ENCODE data around the gene IL20RA.

Gene IL20RA

DNA sequence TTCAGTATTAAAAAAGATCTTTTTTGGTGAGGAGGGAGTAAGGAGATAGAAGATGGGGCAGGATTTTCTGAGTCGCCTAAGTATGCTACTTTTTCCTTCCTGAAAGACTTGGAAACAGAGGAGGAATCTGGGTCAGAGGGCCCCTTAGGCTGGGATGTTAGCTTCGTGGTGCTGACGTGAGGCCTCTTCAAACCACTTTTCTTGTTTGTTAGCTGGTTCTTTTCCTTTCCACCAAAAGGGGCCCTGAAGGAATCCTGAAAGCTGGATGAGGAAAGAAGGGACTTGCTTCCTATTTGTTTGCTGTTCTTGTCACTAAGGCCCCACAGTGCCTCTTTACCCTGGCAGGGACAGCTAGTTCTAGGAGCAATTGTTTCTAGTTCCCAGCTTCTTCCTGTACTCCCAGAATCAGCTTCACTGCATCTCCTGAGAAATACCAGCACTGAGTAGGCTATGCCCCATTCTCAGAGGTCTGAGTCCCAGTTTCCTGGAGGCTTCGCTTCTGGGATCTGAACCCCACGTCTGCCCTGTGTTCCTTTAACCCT, 2.2 kb upstream of the IL20RA start:
- no peak for DNase-seq (ENCODE audit: low read depth)

DNA sequence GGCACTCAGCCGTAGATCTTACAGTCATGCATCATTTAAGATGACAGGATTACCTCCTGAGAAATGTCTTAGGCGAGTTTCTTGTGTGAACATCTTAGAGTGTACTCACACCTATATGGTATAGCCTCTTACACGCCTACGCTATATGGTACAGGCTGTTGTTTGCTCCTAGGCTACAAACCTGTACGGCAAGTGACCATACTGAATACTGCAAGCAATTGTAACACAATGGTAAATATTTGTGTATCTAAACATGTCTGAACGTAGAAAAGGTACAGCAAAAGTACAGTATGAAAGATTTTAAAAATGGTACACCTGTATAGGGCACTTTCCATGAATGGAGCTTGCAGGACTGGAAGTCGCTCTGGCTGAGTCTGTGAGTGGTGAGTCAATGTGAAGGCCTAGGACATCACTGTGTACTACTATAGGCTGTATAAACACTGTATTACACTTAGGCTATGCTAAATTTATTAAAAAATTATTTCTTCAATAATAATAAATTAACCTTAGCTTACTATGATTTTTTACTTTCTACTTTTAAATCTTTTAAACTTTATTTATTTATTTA, 541 bp upstream of the IL20RA start:
- H3K4me3 ChIP-seq (ENCODE audit: low read depth, low read length), result no peak overlapping the region
- no peak for DNase-seq (ENCODE audit: low read depth)

More for the DNA sequence above, 2.2 kb upstream of the IL20RA start:
- no peak overlapping the region for H3K4me3 ChIP-seq (ENCODE audit: low read depth, low read length)

DNA sequence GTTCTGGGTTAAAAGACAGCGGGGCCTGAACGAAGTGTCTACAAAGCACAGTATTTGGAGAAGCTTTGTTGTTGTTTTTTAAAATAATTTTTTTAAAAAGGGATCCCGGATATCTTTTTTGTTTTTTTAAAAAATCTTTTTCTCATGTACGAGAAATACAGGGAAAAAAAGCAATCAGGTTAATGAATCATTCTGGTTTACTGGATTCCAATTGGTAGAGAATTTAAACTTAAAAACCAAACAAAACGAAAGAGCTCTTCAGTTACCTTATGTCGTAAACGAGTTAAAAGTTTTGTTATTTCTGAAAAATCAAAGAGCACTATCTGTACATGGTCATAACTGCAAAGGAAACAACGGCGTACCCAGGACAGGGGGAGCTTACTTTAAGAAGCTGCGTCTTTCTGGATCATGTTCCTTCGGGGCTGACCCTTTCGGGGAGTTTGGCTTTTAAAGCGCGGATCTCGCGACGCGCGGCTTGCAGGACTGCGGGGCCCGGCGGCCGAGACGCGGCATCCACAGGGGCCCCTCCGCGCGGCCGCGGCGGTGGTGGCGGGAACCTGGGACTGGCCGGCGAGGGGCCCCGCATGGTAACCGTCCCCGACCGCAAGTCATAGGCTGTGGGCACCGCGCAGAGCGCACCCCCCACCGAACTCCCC, 927 bp downstream of the IL20RA start:
- DNase-seq (ENCODE audit: low read depth), result no peak

GRCh38 chr6:137040393-137040792, 4.4 kb downstream of the IL20RA start:
- no peak overlapping the region for H3K4me3 ChIP-seq (ENCODE audit: low read depth, low read length)
- no peak for DNase-seq (ENCODE audit: low read depth)

More for the DNA sequence above, 927 bp downstream of the IL20RA start:
- H3K4me3 ChIP-seq (ENCODE audit: low read depth, low read length), result peak overlapping the region; percentile 83

- DNase-seq (ENCODE audit: low read depth), result no peak
- no peak overlapping the region for H3K4me3 ChIP-seq (ENCODE audit: low read depth, low read length)
These were observed 5.8 kb downstream of the IL20RA start for GRCh38 chr6:137039010-137039409.

GRCh38 chr6:137036566-137037300, 8.0 kb downstream of the IL20RA start:
- no peak overlapping the region for H3K4me3 ChIP-seq (ENCODE audit: low read depth, low read length)

DNA sequence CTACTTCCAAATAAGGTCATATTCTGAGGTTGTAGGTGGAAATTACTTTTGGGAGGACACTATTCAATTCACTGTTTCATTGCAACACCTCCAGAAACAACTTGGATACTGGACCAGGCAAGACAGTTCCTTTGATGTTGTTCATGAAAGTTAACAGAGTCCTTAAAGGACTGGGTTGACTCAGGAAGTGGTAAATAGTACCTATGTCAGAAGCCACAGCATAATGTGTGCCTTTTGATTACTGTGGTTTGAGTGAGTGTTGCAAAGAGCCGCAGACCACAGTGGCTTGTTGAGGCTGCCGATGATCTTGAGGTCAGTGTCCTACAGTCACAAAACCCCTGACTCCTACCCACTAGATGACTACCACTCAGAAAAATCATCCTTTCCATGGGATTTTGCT, 10.9 kb downstream of the IL20RA start:
- no peak overlapping the region for H3K4me3 ChIP-seq (ENCODE audit: low read depth, low read length)
- no peak for DNase-seq (ENCODE audit: low read depth)

More at GRCh38 chr6:137036566-137037300, 8.0 kb downstream of the IL20RA start:
- no peak for DNase-seq (ENCODE audit: low read depth)

DNA sequence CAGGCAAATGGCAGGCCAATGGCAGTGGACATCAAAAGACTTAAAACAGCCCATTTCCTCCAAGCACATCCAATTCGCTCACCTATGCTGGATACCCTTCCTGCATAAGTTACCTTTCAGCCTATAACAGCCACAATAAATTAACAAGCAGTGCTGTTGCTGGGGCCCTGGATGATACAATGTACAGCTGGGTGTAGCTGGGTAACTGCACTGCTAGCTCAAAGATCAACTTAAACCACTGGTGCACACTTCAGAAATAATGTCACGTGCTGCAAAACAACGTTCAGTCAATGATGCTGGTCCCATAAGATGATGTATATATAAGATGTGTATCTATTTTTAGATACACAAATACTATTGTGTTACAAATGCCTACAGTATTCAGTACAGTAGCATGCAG, 13.6 kb downstream of the IL20RA start:
- DNase-seq (ENCODE audit: low read depth), result no peak

DNA sequence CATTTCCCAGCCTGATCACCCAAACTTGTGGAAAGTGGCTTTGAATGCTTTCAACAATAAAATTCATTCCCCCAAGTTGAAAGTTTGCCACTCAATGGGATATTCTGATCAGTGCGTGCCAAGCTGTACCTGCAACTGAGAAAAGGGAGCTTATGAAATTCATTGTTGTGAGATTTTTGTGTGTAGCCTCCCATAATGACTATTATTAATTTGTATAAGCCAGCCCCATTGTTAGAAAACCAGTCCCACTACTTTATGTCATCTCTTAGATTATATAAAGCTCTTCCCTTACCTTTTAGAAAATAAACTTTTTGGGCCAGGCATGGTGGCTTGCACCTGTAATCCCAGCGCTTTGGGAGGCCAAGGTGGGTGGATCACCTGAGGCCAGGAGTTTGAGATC, 15.9 kb downstream of the IL20RA start:
- DNase-seq (ENCODE audit: low read depth), result no peak
- H3K4me3 ChIP-seq (ENCODE audit: low read depth, low read length), result no peak overlapping the region

More for the DNA sequence above, 13.6 kb downstream of the IL20RA start:
- no peak overlapping the region for H3K4me3 ChIP-seq (ENCODE audit: low read depth, low read length)

DNA sequence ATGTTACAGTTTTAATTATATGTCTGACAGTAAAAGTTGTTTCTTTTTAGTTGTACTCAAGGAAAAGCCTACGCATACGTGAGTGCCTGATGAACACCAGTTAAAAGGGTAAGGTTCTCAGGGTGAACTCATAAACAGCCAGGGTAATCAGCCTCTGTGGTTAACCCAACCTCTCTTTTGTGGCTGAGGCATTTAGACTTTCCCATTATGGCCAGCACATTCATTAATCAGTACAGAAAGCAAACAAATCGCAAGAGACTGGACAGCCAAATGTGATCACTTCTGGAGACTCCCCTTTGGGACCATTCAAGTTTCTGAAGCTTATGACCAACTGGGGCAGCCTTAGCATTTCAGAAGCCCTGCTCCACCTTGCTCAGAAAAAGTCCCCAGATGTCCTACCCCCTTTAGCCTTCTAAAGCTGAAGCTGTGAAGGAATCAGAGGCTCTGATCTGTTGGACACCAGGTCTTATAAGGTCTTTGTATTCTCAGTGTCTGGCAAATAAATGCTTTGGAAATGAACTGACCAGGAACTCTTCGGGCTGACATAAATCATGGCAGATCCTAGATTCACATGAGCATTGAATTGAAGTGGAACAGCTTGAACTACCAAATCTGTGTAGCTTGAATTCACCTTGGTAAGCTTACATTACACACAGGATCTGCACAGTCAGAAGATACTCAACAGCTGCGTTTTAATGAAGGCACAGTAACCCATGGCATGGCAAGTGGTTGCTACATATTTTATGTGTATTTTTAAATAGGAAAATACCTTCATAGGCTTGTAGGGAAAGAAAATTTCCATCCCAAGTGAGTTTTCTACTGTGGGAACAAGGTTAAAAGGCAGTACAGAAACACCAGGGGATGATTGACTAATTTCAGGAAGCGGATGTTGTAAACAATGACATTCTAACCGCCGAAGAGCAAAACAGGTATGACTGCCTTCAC, 18.7 kb downstream of the IL20RA start:
- DNase-seq (ENCODE audit: low read depth), result no peak
- H3K4me3 ChIP-seq (ENCODE audit: low read depth, low read length), result no peak overlapping the region

- no peak for DNase-seq (ENCODE audit: low read depth)
- no peak overlapping the region for H3K4me3 ChIP-seq (ENCODE audit: low read depth, low read length)
These were observed 20.4 kb downstream of the IL20RA start for GRCh38 chr6:137024237-137024990.

GRCh38 chr6:137020776-137021175, 24.0 kb downstream of the IL20RA start:
- DNase-seq (ENCODE audit: low read depth), result no peak
- H3K4me3 ChIP-seq (ENCODE audit: low read depth, low read length), result no peak overlapping the region

GRCh38 chr6:137019476-137020272, 25.1 kb downstream of the IL20RA start:
- DNase-seq (ENCODE audit: low read depth), result no peak
- H3K4me3 ChIP-seq (ENCODE audit: low read depth, low read length), result no peak overlapping the region

- no peak overlapping the region for H3K4me3 ChIP-seq (ENCODE audit: low read depth, low read length)
- no peak for DNase-seq (ENCODE audit: low read depth)
These were observed 27.7 kb downstream of the IL20RA start for GRCh38 chr6:137017081-137017480.

DNA sequence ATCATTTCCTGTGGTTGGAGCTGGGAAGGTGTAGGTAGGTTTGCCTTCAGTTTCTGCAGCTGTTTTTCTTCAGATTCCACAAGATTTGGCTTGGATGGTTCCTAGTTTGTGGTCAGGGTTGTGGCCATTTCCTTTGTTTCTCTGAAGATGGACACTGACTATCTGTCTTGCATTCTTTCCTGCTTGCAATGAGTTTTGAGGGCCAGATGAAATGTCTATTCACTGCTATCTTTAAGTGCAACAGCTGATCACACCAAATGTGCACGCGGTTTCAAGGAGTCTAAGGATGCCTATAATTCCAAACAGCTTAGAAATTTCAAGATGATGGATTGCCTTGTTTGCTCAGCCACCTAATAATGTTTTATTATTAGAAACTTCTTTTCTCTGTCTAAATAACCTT, 28.4 kb downstream of the IL20RA start:
- peak; percentile 58 for DNase-seq (ENCODE audit: low read depth)
- H3K4me3 ChIP-seq (ENCODE audit: low read depth, low read length), result no peak overlapping the region

- no peak for DNase-seq (ENCODE audit: low read depth)
- no peak overlapping the region for H3K4me3 ChIP-seq (ENCODE audit: low read depth, low read length)
These were observed 28.8 kb downstream of the IL20RA start for GRCh38 chr6:137015943-137016342.

- peak; percentile 23 for DNase-seq (ENCODE audit: low read depth)
- no peak overlapping the region for H3K4me3 ChIP-seq (ENCODE audit: low read depth, low read length)
These were observed 30.8 kb downstream of the IL20RA start for GRCh38 chr6:137013738-137014602.
